ENCODE measurements around the gene NTM.

NTM gene

DNA sequence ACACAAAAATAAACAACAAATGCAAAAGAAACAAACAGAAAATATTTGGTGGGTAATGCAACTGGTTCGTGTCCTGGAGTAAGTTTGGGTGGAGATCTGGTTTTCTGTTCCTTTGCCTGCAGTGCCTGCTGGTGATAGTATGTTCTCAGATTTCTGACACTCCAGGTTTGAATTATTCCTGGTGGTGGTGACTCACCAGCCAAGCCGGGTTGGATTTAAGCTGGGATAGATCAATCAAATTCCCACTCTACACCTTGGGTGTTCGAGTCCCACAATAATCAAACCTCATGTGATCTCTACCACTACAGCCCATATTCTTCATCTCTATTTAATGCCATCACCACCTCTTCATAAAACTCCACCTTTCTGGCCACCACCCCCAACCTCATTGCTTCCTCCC is 421.8 kb downstream of the NTM start:
- DNase-seq: no peak

GRCh38 chr11:131796089-131796488 is 425.7 kb downstream of the NTM start:
- no peak for DNase-seq

GRCh38 chr11:131796541-131796940 is 426.1 kb downstream of the NTM start:
- peak in 1 of 3 experiments; percentile 59 for DNase-seq

DNA sequence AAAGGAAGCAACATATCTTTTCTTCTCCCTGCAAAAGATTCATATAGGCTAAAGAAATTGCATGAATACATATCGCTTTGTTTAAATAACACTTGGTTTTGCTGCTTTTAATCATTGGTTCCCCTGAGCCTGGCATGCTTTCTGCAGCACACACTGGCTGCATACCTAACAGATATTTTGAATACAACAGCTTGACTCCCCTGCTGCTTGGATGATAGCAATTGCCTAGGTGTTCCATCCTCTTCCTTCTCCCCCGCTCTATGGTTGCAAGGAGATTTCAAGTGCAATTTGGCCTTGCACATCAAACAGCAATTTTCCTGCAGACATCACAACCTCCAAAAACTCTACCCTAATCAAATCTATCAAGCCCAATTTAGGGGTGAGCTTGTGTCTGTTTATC is 430.0 kb downstream of the NTM start:
- no peak for DNase-seq

GRCh38 chr11:131802440-131803115 is 432.2 kb downstream of the NTM start:
- DNase-seq: no peak

GRCh38 chr11:131807876-131808275 is 437.5 kb downstream of the NTM start:
- no peak for DNase-seq

DNA sequence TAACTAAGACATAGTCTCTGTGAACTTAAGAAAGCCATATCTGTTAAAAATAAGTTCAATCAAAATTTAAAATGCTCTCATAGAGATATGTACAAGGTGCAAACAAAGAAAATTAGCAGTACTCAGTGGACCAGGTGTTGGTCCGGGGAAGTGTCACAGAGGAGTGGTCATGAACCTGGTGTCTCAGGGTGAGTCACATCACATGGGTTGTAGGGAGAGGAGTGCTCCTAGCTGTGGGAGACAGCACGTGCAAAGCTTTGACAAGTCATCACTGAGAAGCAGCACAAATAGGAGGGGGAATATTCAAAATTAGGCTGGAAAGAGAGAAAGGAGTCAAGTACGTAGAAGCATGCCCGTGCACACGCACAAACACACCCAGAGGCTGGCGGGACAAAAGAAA is 438.1 kb downstream of the NTM start:
- no peak for DNase-seq

- DNase-seq: no peak
Observed at GRCh38 chr11:131809203-131809918, 438.9 kb downstream of the NTM start.

GRCh38 chr11:131810541-131810940 is 440.1 kb downstream of the NTM start:
- no peak for DNase-seq

- DNase-seq: peak in 2 of 3 experiments; percentile 82 to 96
Observed at GRCh38 chr11:131811383-131811782, 441.0 kb downstream of the NTM start.

GRCh38 chr11:131814108-131814507 is 443.7 kb downstream of the NTM start:
- peak in 1 of 3 experiments; percentile 55 for DNase-seq

- no peak for DNase-seq
Observed at GRCh38 chr11:131815590-131815989, 445.2 kb downstream of the NTM start.

GRCh38 chr11:131816051-131816450 is 445.6 kb downstream of the NTM start:
- DNase-seq: no peak

DNA sequence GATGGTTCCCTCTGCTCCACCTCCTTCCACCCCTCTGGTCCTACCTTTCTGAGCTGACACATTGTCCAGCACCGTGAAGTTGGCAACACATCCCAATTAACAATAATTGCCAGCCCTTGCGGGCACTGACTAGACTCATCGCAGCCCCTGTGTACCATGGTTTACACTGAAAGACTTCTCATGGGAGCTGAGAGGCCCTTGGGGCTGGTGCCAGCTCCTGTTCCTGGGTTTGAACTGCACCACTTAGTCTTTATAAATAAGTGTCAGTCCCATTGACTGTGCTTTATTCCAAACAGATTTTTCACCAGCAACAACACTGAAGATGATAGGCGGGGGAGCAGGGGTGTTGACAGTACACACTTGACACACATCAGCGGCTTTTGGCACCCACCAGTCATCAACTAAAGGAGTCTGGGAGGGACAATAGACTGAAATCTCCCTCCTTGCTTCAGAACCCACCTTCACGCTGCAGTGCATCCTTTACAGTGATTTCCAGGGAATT is 447.3 kb downstream of the NTM start:
- DNase-seq: peak in 1 of 3 experiments; percentile 74

DNA sequence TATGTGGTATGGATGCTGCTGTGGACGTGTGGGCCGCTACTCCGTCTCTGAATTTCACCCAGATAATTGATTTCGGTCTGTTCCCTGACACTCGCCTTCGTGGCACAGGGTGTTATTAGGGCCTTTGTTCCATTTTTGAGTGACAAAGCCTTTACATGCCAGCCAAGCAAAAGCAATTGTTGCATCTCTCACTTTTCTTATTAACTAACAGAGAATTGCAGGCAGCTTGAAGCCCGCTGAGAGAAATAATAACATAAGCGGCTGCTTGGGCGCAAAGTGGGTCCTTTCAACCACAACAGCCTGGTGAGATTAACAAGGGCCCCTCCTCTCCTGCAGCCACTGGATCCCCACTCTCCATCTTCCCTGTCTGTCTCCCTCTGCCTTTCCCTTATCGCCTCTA is 449.4 kb downstream of the NTM start:
- DNase-seq: peak in 2 of 3 experiments; percentile 52 to 89

GRCh38 chr11:131822506-131822905 is 452.1 kb downstream of the NTM start:
- no peak for DNase-seq

- DNase-seq: peak in 2 of 3 experiments; percentile 40 to 84
Observed at GRCh38 chr11:131823772-131824171, 453.4 kb downstream of the NTM start.

DNA sequence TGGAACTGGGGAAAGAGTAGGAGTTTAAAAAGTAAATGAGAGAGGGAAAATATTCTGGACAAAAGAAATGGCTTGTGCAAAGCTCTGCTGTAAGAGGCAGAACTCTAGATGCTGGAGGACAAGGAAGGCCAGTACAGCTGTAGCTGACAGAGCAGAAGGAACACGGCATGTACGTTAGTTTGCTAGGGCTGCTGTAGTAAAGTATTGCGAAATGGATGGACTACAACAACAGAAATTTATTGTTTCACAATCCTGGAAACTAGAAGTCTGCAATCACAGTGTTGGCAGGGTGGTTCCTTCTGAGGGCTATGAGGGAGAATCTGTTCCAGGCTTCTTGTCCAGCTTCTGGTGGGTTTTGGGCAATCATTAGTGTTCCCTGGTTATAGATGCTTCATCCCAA is 454.4 kb downstream of the NTM start:
- no peak for DNase-seq

DNA sequence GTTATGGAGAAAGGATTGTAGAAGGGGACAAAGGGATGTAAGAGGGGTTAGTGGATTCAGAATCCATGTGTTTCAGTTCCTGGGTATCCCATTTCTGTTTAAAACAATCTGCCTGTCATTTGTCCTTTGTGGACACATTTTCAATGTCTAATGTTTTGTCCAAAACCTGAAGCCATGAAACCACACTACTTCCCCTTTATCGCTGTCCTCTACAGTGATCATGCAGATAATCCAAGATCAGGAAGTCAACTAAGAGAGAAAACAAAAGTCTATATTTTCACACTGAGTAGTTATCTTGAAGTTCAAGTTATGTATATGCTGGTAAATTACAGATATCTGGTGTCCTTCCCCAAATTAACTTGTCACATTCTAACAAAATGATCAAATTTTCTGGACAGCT is 457.0 kb downstream of the NTM start:
- no peak for DNase-seq

DNA sequence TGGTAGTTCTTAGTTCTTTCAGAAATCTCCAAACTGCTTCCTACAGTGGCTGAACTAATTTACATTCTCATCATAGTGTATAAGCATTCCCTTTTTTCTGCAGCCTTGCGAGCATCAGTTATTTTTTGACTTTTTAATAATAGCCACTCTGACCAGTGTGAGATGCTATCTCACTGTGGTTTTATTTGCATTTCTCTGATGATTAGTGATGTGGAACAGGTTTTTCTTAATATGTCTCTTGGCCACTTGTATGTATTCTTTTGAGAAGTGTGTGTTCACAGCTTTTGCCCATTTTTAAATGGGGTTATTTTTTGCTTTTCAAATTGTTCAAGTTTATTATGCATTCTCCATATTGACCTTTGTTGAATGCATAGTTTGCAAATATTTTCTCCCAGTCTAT is 459.3 kb downstream of the NTM start:
- no peak for DNase-seq

GRCh38 chr11:131832079-131832478 is 461.7 kb downstream of the NTM start:
- DNase-seq: no peak

DNA sequence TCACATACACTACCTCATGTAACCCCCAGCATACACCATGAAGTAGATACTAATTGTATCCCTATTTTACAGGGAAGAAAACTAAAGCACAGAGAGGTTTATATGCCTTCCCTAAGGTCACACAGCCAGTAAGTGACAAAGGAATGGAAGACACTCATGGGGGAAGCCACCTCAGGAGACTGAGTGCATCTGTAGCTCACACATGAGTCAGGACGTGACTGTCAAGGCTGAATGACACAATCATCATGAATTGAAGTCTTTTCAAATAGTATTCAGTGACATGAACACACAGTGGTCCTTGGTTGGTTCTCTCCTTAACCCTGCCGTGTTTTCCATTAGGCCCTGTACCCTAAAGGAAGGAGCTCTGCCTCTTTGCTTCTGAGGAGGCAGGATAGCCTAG is 463.0 kb downstream of the NTM start:
- no peak for DNase-seq

DNA sequence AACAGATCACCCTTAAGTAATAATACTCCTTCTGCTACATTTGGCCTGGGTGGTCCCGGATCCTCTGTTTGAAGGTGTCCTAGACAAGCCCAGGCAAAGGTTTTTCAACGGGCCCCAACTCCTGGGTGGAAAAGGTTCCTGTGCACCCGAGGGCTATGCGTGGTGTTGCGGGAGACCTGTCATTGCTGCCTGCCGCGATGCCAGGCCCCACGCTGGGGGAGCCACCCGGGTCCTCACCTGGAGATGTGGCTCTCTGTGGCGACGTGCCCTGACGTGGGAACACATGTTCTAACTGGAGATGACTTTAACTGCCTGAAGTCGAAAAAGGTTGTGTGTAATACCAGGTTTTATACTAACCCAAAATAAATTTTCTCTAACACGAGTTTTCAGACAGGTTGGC is 467.1 kb downstream of the NTM start:
- DNase-seq: no peak

GRCh38 chr11:131838016-131838415 is 467.6 kb downstream of the NTM start:
- no peak for DNase-seq

Measured in NCI-H1417 (cell line).